Subcutaneous adipose tissue (tissue), 4 donors: ENCODE measurements around the gene SIT1. TPM values are rescaled to one million over a fixed set of nuclear protein-coding genes. Genes with fewer than 3 reads are reported as not detected.

ENCODE experiments used
- total RNA-seq, 4 donors: library from RNA; depleted of rRNA; stranded (reverse); fragments of >200 nt; gene quantifications; one replicate each; pipeline ENCODE4 v1.1.0, GENCODE V29; 2016
- TF ChIP-seq, protein P1 (sequence below): fragments of 450-650 bp; IDR thresholded peaks from one replicate; pipeline ENCODE4 v1.5.1; 2016; ENCODE audit warnings: low read depth, mild to moderate bottlenecking, control low read depth, antibody characterized with exemption, moderate library complexity

Gene SIT1
- total RNA-seq, 4 donors from 2014 or later = 0.82 to 6.6 (median 4.2) TPM

- TF ChIP-seq, protein P1, sequence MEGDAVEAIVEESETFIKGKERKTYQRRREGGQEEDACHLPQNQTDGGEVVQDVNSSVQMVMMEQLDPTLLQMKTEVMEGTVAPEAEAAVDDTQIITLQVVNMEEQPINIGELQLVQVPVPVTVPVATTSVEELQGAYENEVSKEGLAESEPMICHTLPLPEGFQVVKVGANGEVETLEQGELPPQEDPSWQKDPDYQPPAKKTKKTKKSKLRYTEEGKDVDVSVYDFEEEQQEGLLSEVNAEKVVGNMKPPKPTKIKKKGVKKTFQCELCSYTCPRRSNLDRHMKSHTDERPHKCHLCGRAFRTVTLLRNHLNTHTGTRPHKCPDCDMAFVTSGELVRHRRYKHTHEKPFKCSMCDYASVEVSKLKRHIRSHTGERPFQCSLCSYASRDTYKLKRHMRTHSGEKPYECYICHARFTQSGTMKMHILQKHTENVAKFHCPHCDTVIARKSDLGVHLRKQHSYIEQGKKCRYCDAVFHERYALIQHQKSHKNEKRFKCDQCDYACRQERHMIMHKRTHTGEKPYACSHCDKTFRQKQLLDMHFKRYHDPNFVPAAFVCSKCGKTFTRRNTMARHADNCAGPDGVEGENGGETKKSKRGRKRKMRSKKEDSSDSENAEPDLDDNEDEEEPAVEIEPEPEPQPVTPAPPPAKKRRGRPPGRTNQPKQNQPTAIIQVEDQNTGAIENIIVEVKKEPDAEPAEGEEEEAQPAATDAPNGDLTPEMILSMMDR = no peak
These were observed 32.4 kb downstream of the SIT1 start, which contains the start of gene CD72 for GRCh38 chr9:35618325-35618727. Gene CD72 (minus strand): TSS chr9:35618413. CDS start chr9:35618303, 110 bp downstream.

DNA sequence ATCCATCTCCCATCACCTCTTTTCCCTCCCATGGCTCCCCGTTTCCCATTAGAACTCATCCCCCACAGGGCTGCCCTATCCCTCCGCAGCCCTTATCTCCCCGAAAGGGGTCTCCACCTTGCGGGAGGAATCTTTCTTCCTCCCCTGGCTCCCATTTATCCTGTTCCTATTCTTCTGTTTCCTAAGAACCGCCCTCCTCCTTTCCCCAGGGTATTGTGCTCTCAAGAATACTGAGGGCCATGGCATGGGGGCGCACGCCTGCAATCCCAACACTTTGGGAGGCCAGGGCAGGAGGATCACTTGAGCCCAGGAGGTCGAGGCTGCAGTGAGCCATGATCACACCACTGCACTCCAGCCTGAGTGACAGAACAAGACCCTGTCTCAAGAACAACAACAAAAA, 33.2 kb downstream of the SIT1 start:
- TF ChIP-seq, protein P1 = no peak

DNA sequence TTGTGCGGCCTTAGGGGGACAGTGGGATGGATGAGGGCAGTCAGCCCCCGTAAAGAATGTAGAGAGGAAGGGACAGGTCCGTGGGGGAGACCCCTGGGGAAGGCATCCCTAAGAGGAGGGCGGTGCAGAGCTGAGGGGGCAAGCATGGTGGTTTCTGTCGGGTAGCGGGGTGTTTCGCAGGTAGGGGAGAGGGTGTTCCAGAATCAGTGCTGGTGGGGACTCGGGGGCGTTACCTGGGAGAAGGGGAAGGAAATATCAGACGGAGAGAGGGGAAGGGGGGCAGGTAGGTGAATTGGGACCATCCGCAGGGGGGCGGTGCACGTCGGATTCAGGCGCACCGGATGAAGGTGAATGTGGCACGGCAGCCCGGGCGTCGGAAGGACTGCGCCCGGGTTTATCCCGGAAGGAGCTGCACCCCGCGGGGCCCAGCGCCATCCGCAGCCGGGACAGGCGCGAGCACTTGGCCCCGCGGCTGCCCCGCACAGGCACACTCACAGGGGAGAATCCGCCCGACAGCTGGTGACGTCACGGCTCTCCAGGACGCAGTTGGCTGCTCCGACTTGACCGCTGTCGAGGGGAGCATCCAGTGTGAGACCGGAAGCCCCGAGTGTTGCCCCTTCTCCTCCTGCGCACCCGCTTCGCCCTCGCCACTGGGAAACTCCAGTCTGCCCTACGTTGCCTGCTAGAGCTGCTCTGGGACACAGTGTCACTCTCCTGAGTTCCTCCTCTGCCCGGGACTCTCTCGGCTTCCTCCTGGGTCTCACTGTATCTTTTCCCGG, 33.9 kb downstream of the SIT1 start:
- TF ChIP-seq, protein P1 = no peak

DNA sequence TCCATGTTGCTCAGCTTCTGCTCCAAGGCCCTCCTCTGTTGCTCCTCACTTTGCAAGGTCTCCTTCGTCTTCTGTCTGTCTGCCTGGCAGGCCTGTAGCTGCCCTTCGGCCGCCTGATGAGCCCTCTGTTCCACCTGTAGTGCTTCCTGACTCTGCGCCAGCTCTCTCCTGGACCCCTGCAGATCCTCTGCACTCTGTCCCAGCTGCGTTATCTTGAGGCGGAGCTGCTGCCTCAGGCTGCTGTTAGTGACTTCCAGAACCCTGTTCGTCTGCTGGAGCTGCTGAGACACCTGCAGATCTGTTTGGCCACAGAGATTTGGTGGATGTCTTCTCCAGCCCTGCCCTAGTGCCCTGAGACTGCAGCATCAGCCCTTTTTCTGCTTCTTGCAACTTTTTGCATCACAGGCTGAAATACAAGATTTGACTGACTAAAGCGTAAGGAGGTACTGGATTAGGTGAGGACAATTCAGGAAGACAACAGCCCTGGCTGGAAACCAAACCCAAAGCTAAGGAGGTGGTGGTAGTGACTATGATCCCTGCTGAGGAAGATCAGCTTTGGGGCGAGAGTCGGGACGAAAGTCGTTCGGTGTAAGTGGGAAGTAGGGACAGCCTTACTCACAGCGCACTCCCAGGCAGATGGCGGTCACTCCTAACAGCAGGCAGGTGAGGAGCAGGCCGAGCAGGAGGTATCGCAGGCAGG, 34.6 kb downstream of the SIT1 start:
- TF ChIP-seq, protein P1 = no peak

DNA sequence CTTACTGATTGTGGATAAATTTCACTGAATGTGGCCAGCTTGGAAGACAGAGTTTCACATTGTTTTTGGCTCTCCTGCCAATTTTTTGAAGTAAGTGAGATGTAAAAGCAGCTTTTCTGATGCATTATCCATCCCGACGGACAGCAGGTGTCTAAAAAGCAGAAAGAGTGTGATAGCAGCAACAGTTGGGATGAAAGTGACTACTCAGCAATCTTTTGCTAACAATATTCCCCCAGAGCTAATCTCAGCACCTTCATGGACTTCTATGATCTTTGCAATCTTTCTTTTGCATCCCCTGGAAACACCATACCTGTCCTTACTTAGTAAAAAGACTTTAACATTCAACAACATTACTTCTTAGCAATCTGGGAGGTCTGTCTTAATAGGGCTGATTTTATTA, 37.9 kb downstream of the SIT1 start:
- TF ChIP-seq, protein P1 = no peak

DNA sequence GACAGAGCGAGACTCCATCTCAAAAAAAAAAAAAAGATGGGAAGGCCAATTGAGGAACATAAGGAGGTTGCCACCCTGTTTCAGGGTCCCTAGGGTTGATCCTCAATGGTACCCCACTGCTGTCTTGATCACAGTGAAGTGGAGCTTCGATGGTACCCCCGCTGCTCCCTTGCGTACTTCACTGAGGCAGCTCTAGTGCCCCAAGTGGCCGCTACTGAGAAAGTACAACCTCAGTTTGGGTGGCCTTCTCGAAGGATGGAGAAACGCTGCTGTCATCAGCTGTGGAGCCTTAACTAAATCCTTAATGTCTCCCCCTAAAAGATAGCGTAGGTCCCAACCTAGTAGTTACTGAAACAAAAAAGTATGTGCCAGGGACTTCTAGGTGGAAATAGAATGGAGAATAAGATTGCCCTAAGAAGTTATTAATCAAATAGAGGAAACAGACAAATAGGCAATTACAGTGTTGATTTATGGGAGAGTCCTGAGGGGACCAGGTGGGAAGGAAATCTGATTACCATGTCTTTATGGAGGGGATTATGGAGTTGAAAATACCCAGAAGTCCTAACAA, 39.4 kb downstream of the SIT1 start:
- TF ChIP-seq, protein P1 = no peak

DNA sequence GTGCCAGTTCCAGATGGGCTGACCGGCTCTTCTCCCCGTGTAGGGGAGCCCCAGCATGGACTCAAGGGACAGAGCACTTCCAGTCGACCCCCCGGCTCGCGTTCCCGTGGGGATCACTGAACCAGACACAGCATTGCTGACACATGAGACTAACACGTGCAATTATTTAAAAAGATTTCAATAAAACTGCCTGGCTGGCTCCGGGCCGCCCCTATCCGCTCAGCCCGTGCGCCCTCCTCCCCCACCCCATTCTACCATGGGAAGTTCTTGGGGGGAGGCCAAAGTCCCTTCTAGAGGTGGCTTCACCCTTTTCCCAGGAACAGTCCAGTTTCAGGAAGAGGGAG, 40.9 kb downstream of the SIT1 start:
- TF ChIP-seq, protein P1 = no peak
